Cardiac septum (tissue), 1 donor: ENCODE data around the gene ZSCAN10. TPM values are rescaled to one million over a fixed set of nuclear protein-coding genes. Genes with fewer than 3 reads are reported as not detected.

Experiments used
- DNase-seq: peaks from one replicate; pipeline ENCODE4 v3.0.0-alpha.2; 2020; ENCODE audit warnings: low spot score
- intact Hi-C: fragments of 100-400 bp; cut with DNase I; formaldehyde crosslinking; loops from one replicate; pipeline ENCODE4 v1.14.0; 2022
- total RNA-seq: library from RNA; stranded (reverse); fragmentation: NEBNext Ultra II Directional; extraction: Animal tissue kit (Norgen Biotek cat#: 25700); gene quantifications from one replicate; pipeline ENCODE4 v1.2.1, GENCODE V29; 2021
- donor health status: DM: no; HTN: no; CAD: no.

ZSCAN10 gene
- total RNA-seq, 1 donor from 2014 or later, result not detected

- intact Hi-C loops, result loop anchor here (1.0 kb wide), 1 partner anchor 13 kb away; no protein-coding TSS in a partner anchor
- no peak for DNase-seq
Measured at GRCh38 chr16:3135126-3135715, 36.1 kb upstream of the ZSCAN10 start.

- intact Hi-C loops, result loop anchor here (1.0 to 5.0 kb wide), 2 partner anchors 14 to 33 kb away; no protein-coding TSS in a partner anchor
- DNase-seq, result peak; percentile 97
Measured at GRCh38 chr16:3134338-3135125, 35.4 kb upstream of the ZSCAN10 start, which contains the start of gene ZNF213. Gene ZNF213, plus strand, starts transcription at chr16:3135029. Its CDS starts 2,252 bp downstream, at chr16:3137281.

- intact Hi-C loops, result loop anchor here (5.0 kb wide), 1 partner anchor 33 kb away; no protein-coding TSS in a partner anchor
- DNase-seq, result no peak
Measured at GRCh38 chr16:3133844-3134243, 34.8 kb upstream of the ZSCAN10 start.

- DNase-seq, result no peak
- intact Hi-C loops, result loop anchor here (5.0 kb wide), 1 partner anchor 35 kb away; no protein-coding TSS in a partner anchor
Measured at GRCh38 chr16:3131755-3132377, 32.8 kb upstream of the ZSCAN10 start.

GRCh38 chr16:3129137-3130131 lies 30.3 kb upstream of the ZSCAN10 start:
- intact Hi-C loops, result loop anchor here (2.0 to 5.0 kb wide), 2 partner anchors 38 to 71 kb away; no protein-coding TSS in a partner anchor
- peak; percentile 85 for DNase-seq

GRCh38 chr16:3127745-3128144 lies 28.7 kb upstream of the ZSCAN10 start:
- no peak for DNase-seq

GRCh38 chr16:3123986-3124886 lies 25.1 kb upstream of the ZSCAN10 start:
- intact Hi-C loops, result no loop called here
- peak; percentile 98 for DNase-seq

More at GRCh38 chr16:3127745-3128144, 28.7 kb upstream of the ZSCAN10 start:
- intact Hi-C loops, result loop anchor here (2.0 kb wide), 1 partner anchor 69 kb away; no protein-coding TSS in a partner anchor

- no peak for DNase-seq
Measured at GRCh38 chr16:3122926-3123570, 24.0 kb upstream of the ZSCAN10 start.

GRCh38 chr16:3121851-3122467 lies 22.9 kb upstream of the ZSCAN10 start:
- intact Hi-C loops, result no loop called here
- no peak for DNase-seq

More at GRCh38 chr16:3122926-3123570, 24.0 kb upstream of the ZSCAN10 start:
- intact Hi-C loops, result no loop called here

GRCh38 chr16:3120435-3120834 lies 21.3 kb upstream of the ZSCAN10 start:
- intact Hi-C loops, result no loop called here
- no peak for DNase-seq

GRCh38 chr16:3119701-3120408 lies 20.8 kb upstream of the ZSCAN10 start:
- DNase-seq, result no peak
- intact Hi-C loops, result no loop called here

GRCh38 chr16:3119286-3119685 lies 20.2 kb upstream of the ZSCAN10 start:
- intact Hi-C loops, result no loop called here
- no peak for DNase-seq

GRCh38 chr16:3118846-3119245 lies 19.8 kb upstream of the ZSCAN10 start:
- intact Hi-C loops, result no loop called here
- DNase-seq, result no peak

GRCh38 chr16:3118204-3118790 lies 19.2 kb upstream of the ZSCAN10 start:
- intact Hi-C loops, result no loop called here
- DNase-seq, result no peak

- intact Hi-C loops, result no loop called here
- no peak for DNase-seq
Measured at GRCh38 chr16:3115561-3115960, 16.5 kb upstream of the ZSCAN10 start.

GRCh38 chr16:3115003-3115402 lies 15.9 kb upstream of the ZSCAN10 start:
- no peak for DNase-seq
- intact Hi-C loops, result no loop called here
